H1 (cell line): Measurements from ENCODE around the gene SLK. TPM values are rescaled to one million over a fixed set of nuclear protein-coding genes. Genes with fewer than 3 reads are reported as not detected.

Experiments
- CTCF ChIA-PET: fragments of 300-600 bp; sonication (Branson Sonifier 250); formaldehyde crosslinking; loops from one replicate; lab custom pipeline; 2021; ENCODE audit not compliant: partially characterized antibody; lab: Charles Lee
- POLR2A ChIA-PET: fragments of 300-600 bp; sonication (Branson Sonifier 250); formaldehyde crosslinking; loops from one replicate; lab custom pipeline; 2021; ENCODE audit warnings: inconsistent platforms; ENCODE audit not compliant: partially characterized antibody; lab: Charles Lee
- DNase-seq, 2 experiments: peaks; one replicate each; pipeline versions ENCODE4 v3.0.0 to v3.0.0-alpha.2; 2010 to 2022; ENCODE audit warnings: low spot score in 2 of 2, low read depth in 1 of 2, mixed read lengths in 1 of 2
- FAIRE-seq: peaks from 2 replicates; lab custom pipeline; 2011; peaks lifted over from hg19 to GRCh38; lab: Jason Lieb, UNC
- H2AFZ ChIP-seq: 2 replicates; pipeline ENCODE4 v1.8.1; 2012; ENCODE audit warnings: low read length, inconsistent platforms
- H2AK5ac ChIP-seq: 2 replicates; pipeline ENCODE4 v1.6.1; 2013; ENCODE audit warnings: low read depth, low read length
- H2BK120ac ChIP-seq: replicated peaks from 2 replicates; pipeline ENCODE3; 2013; ENCODE audit warnings: low read depth, low read length, inconsistent platforms
- H2BK12ac ChIP-seq: 2 replicates; pipeline ENCODE4 v1.6.1; 2013; ENCODE audit warnings: low read depth, low read length
- H2BK15ac ChIP-seq: 2 replicates; pipeline ENCODE4 v1.6.1; 2013; ENCODE audit warnings: low read length
- H2BK20ac ChIP-seq: 2 replicates; pipeline ENCODE4 v1.6.1; 2013; ENCODE audit warnings: low read length
- H2BK5ac ChIP-seq: 2 replicates; pipeline ENCODE4 v1.6.1; 2013; ENCODE audit warnings: low read depth, low read length
- H3K14ac ChIP-seq: 2 replicates; pipeline ENCODE4 v1.6.1; 2013; ENCODE audit warnings: inconsistent platforms; ENCODE audit not compliant: insufficient read length
- H3K18ac ChIP-seq: 2 replicates; pipeline ENCODE4 v1.6.1; 2013; ENCODE audit warnings: low read length; ENCODE audit errors: extremely low read depth
- H3K23ac ChIP-seq: 2 replicates; pipeline ENCODE4 v1.6.1; 2013; ENCODE audit warnings: inconsistent platforms; ENCODE audit not compliant: insufficient read length
- H3K23me2 ChIP-seq: 2 replicates; pipeline ENCODE4 v1.6.1; 2013; ENCODE audit warnings: low read depth, low read length
- H3K27ac ChIP-seq: 2 replicates; pipeline ENCODE4 v1.6.1; 2011; ENCODE audit warnings: low read depth, low read length, inconsistent platforms
- H3K27me3 ChIP-seq, 4 experiments: replicated peaks in 1 of 4; 1 replicate in 1 of 4; 2 replicates in 3 of 4; pipeline versions ENCODE4 v1.6.1 to v1.8.1; 2011 to 2013; ENCODE audit warnings: low read length in 3 of 4, mild to moderate bottlenecking in 3 of 4, inconsistent platforms in 2 of 4, mixed read lengths in 2 of 4, moderate library complexity in 1 of 4; ENCODE audit not compliant: control insufficient read depth in 3 of 4, insufficient read depth in 3 of 4; ENCODE audit errors: extremely low read depth in 1 of 4
- H3K36me3 ChIP-seq, 4 experiments: 2 replicates each; pipeline versions ENCODE4 v1.6.1 to v1.8.1; 2011 to 2013; ENCODE audit warnings: mild to moderate bottlenecking in 4 of 4, low read length in 3 of 4, moderate library complexity in 2 of 4, control low read depth in 1 of 4, inconsistent platforms in 1 of 4; ENCODE audit not compliant: insufficient read depth in 4 of 4, control insufficient read depth in 2 of 4
- H3K4ac ChIP-seq: replicated peaks from 2 replicates; pipeline ENCODE3; 2013; ENCODE audit warnings: low read length, low read depth, mixed read lengths, inconsistent platforms; ENCODE audit not compliant: insufficient read length
- H3K4me1 ChIP-seq, 4 experiments: replicated peaks in 1 of 4; 1 replicate in 1 of 4; 2 replicates in 3 of 4; pipeline versions ENCODE4 v1.6.1 to v1.8.1; 2011 to 2013; ENCODE audit warnings: low read length in 3 of 4, inconsistent platforms in 2 of 4, mixed read lengths in 1 of 4; ENCODE audit not compliant: insufficient read depth in 4 of 4, control insufficient read depth in 3 of 4
- H3K4me2 ChIP-seq, 2 experiments: 2 replicates each; pipeline versions ENCODE4 v1.6.1 to v1.8.1; 2011 to 2013; ENCODE audit warnings: low read depth in 2 of 2, low read length in 2 of 2, control low read depth in 1 of 2, inconsistent platforms in 1 of 2, mild to moderate bottlenecking in 1 of 2; ENCODE audit not compliant: insufficient read depth in 1 of 2
- H3K4me3 ChIP-seq, 4 experiments: fragments of 200-600, 300-600 bp in 1 of 4; sonication (generic), shearing (Covaris generic), sonication (Bioruptor Twin) in 1 of 4; 2 replicates each; pipeline versions ENCODE4 v1.5.1 to v1.8.1; 2011 to 2016; ENCODE audit warnings: low read length in 4 of 4, low read depth in 3 of 4, control low read depth in 2 of 4, inconsistent platforms in 2 of 4, mild to moderate bottlenecking in 2 of 4, mixed read lengths in 1 of 4, moderate library complexity in 1 of 4; ENCODE audit not compliant: insufficient read depth in 2 of 4; ENCODE audit errors: extremely low read depth in 1 of 4
- H3K56ac ChIP-seq: replicated peaks from 2 replicates; pipeline ENCODE3; 2013; ENCODE audit warnings: low read depth, mild to moderate bottlenecking, mixed read lengths, low read length, inconsistent platforms; ENCODE audit not compliant: insufficient read length
- H3K79me1 ChIP-seq: 2 replicates; pipeline ENCODE4 v1.6.1; 2013; ENCODE audit warnings: low read depth, low read length, control low read depth
- H3K79me2 ChIP-seq, 2 experiments: 2 replicates each; pipeline versions ENCODE4 v1.6.1 to v1.8.1; 2012 to 2013; ENCODE audit warnings: low read length in 2 of 2, mild to moderate bottlenecking in 2 of 2, inconsistent platforms in 1 of 2; ENCODE audit not compliant: insufficient read depth in 2 of 2, control insufficient read depth in 1 of 2
- H3K9ac ChIP-seq, 4 experiments: replicated peaks in 1 of 4; 1 replicate in 1 of 4; 2 replicates in 3 of 4; pipeline versions ENCODE4 v1.6.1 to v1.8.1; 2011 to 2013; ENCODE audit warnings: low read depth in 3 of 4, low read length in 3 of 4, control low read depth in 2 of 4, mild to moderate bottlenecking in 2 of 4, moderate library complexity in 2 of 4, inconsistent platforms in 1 of 4; ENCODE audit errors: extremely low read depth in 1 of 4
- H3K9me3 ChIP-seq, 2 experiments: 2 replicates each; pipeline versions ENCODE4 v1.6.1 to v1.8.1; 2012 to 2013; ENCODE audit warnings: mild to moderate bottlenecking in 2 of 2, moderate library complexity in 2 of 2, control low read depth in 1 of 2, inconsistent platforms in 1 of 2, low read depth in 1 of 2, low read length in 1 of 2, mixed read lengths in 1 of 2; ENCODE audit not compliant: insufficient read depth in 2 of 2
- H4K20me1 ChIP-seq, 2 experiments: replicated peaks in 1 of 2; 2 replicates each; pipeline versions ENCODE3 to v1.8.1; 2011 to 2013; ENCODE audit warnings: inconsistent platforms in 2 of 2, low read length in 2 of 2, mild to moderate bottlenecking in 1 of 2; ENCODE audit not compliant: insufficient read depth in 2 of 2, control insufficient read depth in 1 of 2
- H4K5ac ChIP-seq: 2 replicates; pipeline ENCODE4 v1.6.1; 2013; ENCODE audit warnings: low read length, low read depth, mixed read lengths, inconsistent platforms; ENCODE audit not compliant: insufficient read length
- H4K8ac ChIP-seq: 2 replicates; pipeline ENCODE4 v1.8.0; 2013; ENCODE audit warnings: mild to moderate bottlenecking, moderate library complexity, low read length, inconsistent platforms; ENCODE audit not compliant: insufficient read depth; ENCODE audit errors: extremely low read depth
- H4K91ac ChIP-seq: replicated peaks from 2 replicates; pipeline ENCODE3; 2013; ENCODE audit warnings: low read length, mixed read lengths, inconsistent platforms; ENCODE audit not compliant: insufficient read length
- JUN ChIP-seq: IDR thresholded peaks from 2 replicates; pipeline ENCODE4 v1.6.1; 2011; ENCODE audit warnings: low read depth, mild to moderate bottlenecking, improper control_type of control experiment, low read length
- KDM5A ChIP-seq: fragments of 200-600 bp; IDR thresholded peaks from 2 replicates; pipeline ENCODE4 v1.7.1; 2012; ENCODE audit warnings: mild to moderate bottlenecking, low read length, inconsistent platforms, mixed read lengths
- NANOG ChIP-seq: IDR thresholded peaks from 2 replicates; pipeline ENCODE4 v1.6.1; 2011; ENCODE audit warnings: low read length, low read depth, mild to moderate bottlenecking, inconsistent platforms; ENCODE audit not compliant: insufficient read depth, poor library complexity, severe bottlenecking
- POU5F1 ChIP-seq: IDR thresholded peaks from 2 replicates; pipeline ENCODE4 v1.6.1; 2011; ENCODE audit warnings: low read depth, mild to moderate bottlenecking, low read length, moderate library complexity
- SAP30 ChIP-seq: fragments of 300-600 bp; sonication (generic); IDR thresholded peaks from 2 replicates; pipeline ENCODE4 v1.7.1; 2012; ENCODE audit warnings: low read length, moderate library complexity, mild to moderate bottlenecking, inconsistent platforms; ENCODE audit not compliant: insufficient read depth, insufficient replicate concordance
- WGBS, 2 experiments: shearing (Covaris generic) in 1 of 2; methylation state at CpG; one replicate each; pipeline versions ENCODE4 v1.1.6 to v1.1.7; 2013 to 2015; ENCODE audit warnings: low lambda C conversion rate in 2 of 2, mixed read lengths in 2 of 2, inconsistent platforms in 1 of 2, low coverage in 1 of 2, missing lambda C conversion rate in 1 of 2; ENCODE audit not compliant: insufficient replicate concordance in 2 of 2, insufficient coverage in 1 of 2, insufficient read length in 1 of 2; ENCODE audit errors: extremely low coverage in 1 of 2, missing lambda C conversion rate in 1 of 2; 5-methylcytosine and 5-hydroxymethylcytosine counted together
- polyA plus RNA-seq, 7 experiments: library from polyadenylated mRNA; depleted of rRNA in 3 of 7; stranded (reverse) in 5 of 7; unstranded in 2 of 7; fragments of >200 nt in 5 of 7; fragments of 200-250 nt in 2 of 7; gene quantifications; 1 replicate in 5 of 7; 2 replicates in 1 of 7; 4 replicates in 1 of 7; pipeline versions ENCODE4 v1.2.1 to v1.2.3, GENCODE V29; 2011 to 2013; ENCODE audit warnings: missing spikeins in 2 of 7, mixed read lengths in 2 of 7
- total RNA-seq: library from RNA; stranded (reverse); fragmentation: NEBNext Ultra II Directional; extraction: Animal tissue kit (Norgen Biotek cat#: 25700); gene quantifications from 2 replicates; pipeline ENCODE4 v1.2.1, GENCODE V29; 2021

Gene SLK
- total and polyA plus RNA-seq, 2 of the 8 experiments (the other 6 are each of a cell fraction or from before 2014, with no cell fraction given) = 2.7 to 18.3 TPM

- Histone ChIP-seq H2BK15ac (no peak overlapping the region), H3K27ac (no peak overlapping the region), H3K4me2 (no peak overlapping the region), H2BK20ac (no peak overlapping the region), H3K79me2 (peaks cover 0 to 28% of the 10 kb centered on the region in 2 experiments; a peak in 2 of 4 replicates), H3K18ac (no peak overlapping the region), H3K36me3 (no peaks in the 10 kb centered on the region), H2BK120ac (no peak overlapping the region), H3K23me2 (no peaks in the 10 kb centered on the region), H3K14ac (no peak overlapping the region), H3K4me1 (peaks cover 0 to 4% (median 0%) of the 10 kb centered on the region in 4 experiments; a peak in 1 of 7 replicates), H2BK5ac (no peak overlapping the region), H4K5ac (no peak overlapping the region), H3K27me3 (no peaks in the 10 kb centered on the region), H3K4ac (no peak overlapping the region), H4K20me1 (peaks cover 0 to 1% of the 10 kb centered on the region in 2 experiments), H3K56ac (no peak overlapping the region), H3K23ac (no peak overlapping the region), H2AK5ac (no peak overlapping the region), H2BK12ac (no peak overlapping the region), H2AFZ (no peak overlapping the region), H3K4me3 (no peak overlapping the region), H3K79me1 (no peaks in the 10 kb centered on the region), H3K9me3 (no peaks in the 10 kb centered on the region), H3K9ac (no peak overlapping the region), H4K91ac (no peak overlapping the region), H4K8ac (no peak overlapping the region)
- FAIRE-seq (no peak), DNase-seq (no peak)
- ChIA-PET CTCF (interaction anchor here (1.1 to 1.2 kb wide), 2 partner anchors 92 to 161 kb away, joined by 3 to 4 read pairs; no protein-coding TSS in a partner anchor), POLR2A (no interaction called here)
- 86% methylated on average over 2 of the region's 2 CpGs; no CpG with 5 or more reads in 1 of the 2 experiments for WGBS, 2 experiments
- TF ChIP-seq SAP30 = no peak
- TF ChIP-seq KDM5A = no peak
- no peak for TF ChIP-seq JUN
- TF ChIP-seq NANOG = no peak
- TF ChIP-seq POU5F1 = no peak
These were observed 12.6 kb downstream of the SLK start for GRCh38 chr10:103979530-103979929.
